K562 (cell line): ENCODE results near the gene ARSK. TPM values are rescaled to one million over a fixed set of nuclear protein-coding genes. Genes with fewer than 3 reads are reported as not detected.

Source experiments
- BRCA1 ChIP-seq, 2 experiments: fragments of 450-650 bp in 1 of 2; sonication (generic) in 1 of 2; formaldehyde crosslinking in 1 of 2; IDR thresholded peaks; 2 replicates each; pipeline versions ENCODE4 v1.5.0 to v1.6.1; 2017 to 2020; ENCODE audit warnings: mild to moderate bottlenecking in 1 of 2, missing genetic modification reagents in 1 of 2
- BRF1 ChIP-seq: IDR thresholded peaks from 3 replicates; pipeline ENCODE4 v1.6.1; 2011; ENCODE audit warnings: borderline replicate concordance, mild to moderate bottlenecking; ENCODE audit not compliant: insufficient read length; ENCODE audit errors: extremely low read depth
- CEBPB ChIP-seq: fragments of 450-650 bp; IDR thresholded peaks from 2 replicates; pipeline ENCODE4 v1.6.1; 2016; ENCODE audit warnings: missing genetic modification characterization, missing compliant biosample characterization
- E2F4 ChIP-seq: sonication (generic); formaldehyde crosslinking; IDR thresholded peaks from 2 replicates; pipeline ENCODE4 v1.8.0; 2022; ENCODE audit warnings: mild to moderate bottlenecking, low read depth, missing genetic modification reagents
- MNT ChIP-seq, 2 experiments: fragments of 450-650 bp; conservative IDR thresholded peaks; 2 replicates each; pipeline ENCODE4 v1.6.1; 2017; ENCODE audit warnings: mild to moderate bottlenecking in 2 of 2, moderate library complexity in 2 of 2
- RERE ChIP-seq: sonication (generic); formaldehyde crosslinking; IDR thresholded peaks from 2 replicates; pipeline ENCODE4 v1.8.0; 2023; ENCODE audit warnings: missing genetic modification reagents, mild to moderate bottlenecking, borderline replicate concordance
- SNAPC5 ChIP-seq: fragments of 250-450 bp; sonication (Bioruptor Pico); IDR thresholded peaks from 2 replicates; pipeline ENCODE4 v1.8.0; 2021; ENCODE audit warnings: moderate library complexity, mild to moderate bottlenecking, inconsistent platforms
- ZBED1 ChIP-seq: IDR thresholded peaks from 2 replicates; pipeline ENCODE4 v1.6.1; 2014
- ZNF398 ChIP-seq: fragments of 250-450 bp; sonication (Bioruptor Pico); IDR thresholded peaks from 2 replicates; pipeline ENCODE4 v1.8.0; 2021; ENCODE audit warnings: moderate library complexity, mild to moderate bottlenecking, inconsistent platforms
- ZNF655 ChIP-seq: fragments of 250-450 bp; sonication (Bioruptor Pico); IDR thresholded peaks from 2 replicates; pipeline ENCODE4 v1.5.0; 2021
- ZNF740 ChIP-seq, 3 experiments: fragments of 200-800 bp in 1 of 3; sonication (Bioruptor generic) in 1 of 3; sonication (generic) in 1 of 3; formaldehyde crosslinking in 1 of 3; IDR thresholded peaks; 2 replicates each; pipeline versions ENCODE4 v1.6.1 to v1.8.0; 2016 to 2022; ENCODE audit warnings: mild to moderate bottlenecking in 2 of 3, missing compliant biosample characterization in 2 of 3, missing genetic modification characterization in 2 of 3, missing genetic modification reagents in 1 of 3
- ZNF778 ChIP-seq: fragments of 450-650 bp; formaldehyde crosslinking; IDR thresholded peaks from 2 replicates; pipeline ENCODE4 v1.4.0; 2020; ENCODE audit warnings: mild to moderate bottlenecking, moderate library complexity
- ZNF785 ChIP-seq: fragments of 250-450 bp; sonication (Bioruptor Pico); IDR thresholded peaks from 2 replicates; pipeline ENCODE4 v1.4.0; 2020; ENCODE audit warnings: mild to moderate bottlenecking
- polyA plus RNA-seq, 8 experiments: library from polyadenylated mRNA; depleted of rRNA in 4 of 8; stranded (reverse) in 5 of 8; unstranded in 3 of 8; fragments of >200 nt; fragmentation: Nextera tagmentation in 2 of 8; fragmentation: Illumina TruSeq in 1 of 8; extraction: Ambion mirVana in 2 of 8; extraction: Trizol in 1 of 8; gene quantifications; 2 replicates each; pipeline versions ENCODE4 v1.2.1 to v1.2.3, GENCODE V29; 2011 to 2014; ENCODE audit warnings: inconsistent platforms in 1 of 8, missing spikeins in 1 of 8
- total RNA-seq, 7 experiments: library from RNA; depleted of rRNA in 6 of 7; stranded (reverse); fragments of >200 nt in 6 of 7; fragmentation: Illumina TruSeq in 2 of 7; extraction: Trizol in 2 of 7; gene quantifications; 2 replicates each; pipeline versions ENCODE4 v1.2.1 to v1.2.3, GENCODE V29; 2011 to 2021; ENCODE audit warnings: low replicate concordance in 1 of 7

The ARSK gene
- total and polyA plus RNA-seq, 9 of the 15 experiments (the other 6 are each of a cell fraction or from before 2014, with no cell fraction given), result 2.7 to 9.4 (median 7.1) TPM

GRCh38 chr5:95644351-95645042 lies 89.6 kb downstream of the ARSK start (continued):
- TF ChIP-seq ZNF740 (CRISPR knock-in tag; IDR thresholded peaks at IDR 0.05), result no peak
- TF ChIP-seq ZNF740 (tag; IDR thresholded peaks at IDR 0.05), result no peak
- no peak for TF ChIP-seq ZNF778
- TF ChIP-seq MNT (conservative IDR thresholded peaks at IDR 0.05), result no peak
- TF ChIP-seq ZBED1, result no peak
- no peak for TF ChIP-seq ZNF655 (CRISPR knock-in tag)
- no peak for TF ChIP-seq ZNF785 (CRISPR knock-in tag)
- TF ChIP-seq RERE, result no peak
- no peak for TF ChIP-seq ZNF398 (CRISPR knock-in tag)
- TF ChIP-seq SNAPC5, result no peak
- no peak for TF ChIP-seq CEBPB
- no peak for TF ChIP-seq BRF1
- TF ChIP-seq E2F4 (CRISPR knock-in tag), result no peak
- TF ChIP-seq BRCA1 (IDR thresholded peaks at IDR 0.05), result no peak
- no peak for TF ChIP-seq BRCA1 (CRISPR knock-in tag; IDR thresholded peaks at IDR 0.05)
